Measurements from ENCODE around the gene ZSCAN22. TPM values are rescaled to one million over a fixed set of nuclear protein-coding genes. Genes with fewer than 3 reads are reported as not detected.
A peak's percentile ranks its signal among the peaks of the same experiment; 100 is the strongest.

ZSCAN22 gene
- total and polyA plus RNA-seq, 2 of the 13 experiments (the other 11 are each of a cell fraction or from before 2014, with no cell fraction given), result 2.5 to 3.5 TPM

DNA sequence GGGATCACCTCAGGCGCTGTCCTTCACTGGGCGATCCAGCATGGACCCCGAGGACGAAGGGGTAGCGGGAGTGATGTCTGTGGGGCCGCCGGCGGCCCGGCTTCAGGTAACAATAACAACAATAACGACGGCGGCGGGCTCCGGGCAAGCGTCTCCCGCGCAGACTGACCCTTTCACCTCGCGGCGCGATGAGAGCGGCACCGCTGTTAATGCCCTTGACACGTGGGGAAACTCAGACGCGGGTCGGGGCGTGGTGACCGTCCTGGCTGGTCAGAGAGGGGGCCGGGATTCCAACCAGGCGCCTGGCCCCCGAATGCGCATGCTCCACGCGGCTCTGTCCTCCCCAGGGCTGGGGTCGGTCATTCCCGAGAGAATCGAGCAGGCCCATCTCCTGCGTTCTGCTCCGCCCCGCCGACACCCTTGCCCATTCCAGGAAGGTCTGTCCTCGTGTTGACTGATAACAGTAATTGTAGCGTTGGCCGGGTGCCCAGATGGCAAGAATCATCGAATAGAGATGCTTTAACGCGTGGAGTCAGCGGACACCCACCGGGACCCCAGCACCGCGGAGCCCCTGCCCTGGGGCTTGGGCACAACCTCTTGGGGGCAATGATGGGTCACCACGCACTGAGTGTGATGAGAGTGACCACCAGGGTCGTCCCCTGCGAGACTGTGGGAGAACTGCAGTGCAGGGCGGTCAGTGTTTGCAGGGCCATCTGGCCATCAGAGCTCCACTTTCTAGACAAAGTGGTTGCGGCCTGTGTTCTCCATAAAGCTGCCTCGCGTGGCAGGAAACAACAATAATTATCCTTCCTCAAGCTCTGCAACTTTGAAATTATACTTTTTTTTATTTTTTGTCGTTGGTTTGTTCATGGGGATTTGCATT, 47.5 kb upstream of the ZSCAN22 start (continued):
- no peak for TF ChIP-seq IKZF1 (IDR thresholded peaks at IDR 0.05)
- TF ChIP-seq NR2C2 (CRISPR knock-in tag; IDR thresholded peaks at IDR 0.05; ENCODE audit: borderline replicate concordance), result peak; percentile 69
- TF ChIP-seq FOXJ3 (CRISPR knock-in tag; IDR thresholded peaks at IDR 0.05; ENCODE audit: borderline replicate concordance), result peak; percentile 48; the same call in 1 of the 2 replicates
- TF ChIP-seq, protein P1, sequence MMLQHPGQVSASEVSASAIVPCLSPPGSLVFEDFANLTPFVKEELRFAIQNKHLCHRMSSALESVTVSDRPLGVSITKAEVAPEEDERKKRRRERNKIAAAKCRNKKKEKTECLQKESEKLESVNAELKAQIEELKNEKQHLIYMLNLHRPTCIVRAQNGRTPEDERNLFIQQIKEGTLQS (CRISPR knock-in tag; IDR thresholded peaks at IDR 0.05), result no peak
- 0 out of 2 replicates have a peak, but pooled peaks have one; percentile 39 for TF ChIP-seq ISX (CRISPR knock-in tag; conservative IDR thresholded peaks at IDR 0.05)
- 0 out of 2 replicates have a peak, but pooled peaks have one; percentile 80 for TF ChIP-seq ZNF383 (CRISPR knock-in tag; IDR thresholded peaks at IDR 0.05; ENCODE audit: borderline replicate concordance)
- peak; percentile 64 for TF ChIP-seq SPEN (CRISPR knock-in tag; IDR thresholded peaks at IDR 0.05; ENCODE audit: low read depth)
- no peak for TF ChIP-seq HNRNPL (IDR thresholded peaks at IDR 0.05; ENCODE audit: low read depth, low read length)
- 0 out of 2 replicates have a peak, but pooled peaks have one; percentile 45 for TF ChIP-seq RORA (CRISPR knock-in tag; IDR thresholded peaks at IDR 0.05)
- TF ChIP-seq ZNF598 (CRISPR knock-in tag; IDR thresholded peaks at IDR 0.05; ENCODE audit: borderline replicate concordance), result peak; percentile 87; the same call in 1 of the 2 replicates
- TF ChIP-seq YY1 (IDR thresholded peaks at IDR 0.05; ENCODE audit: insufficient read depth, insufficient replicate concordance, low read depth, low read length), result no peak
- TF ChIP-seq ZFX (CRISPR knock-in tag; IDR thresholded peaks at IDR 0.05; ENCODE audit: low read depth), result peak; percentile 76
- TF ChIP-seq SOX5 (CRISPR knock-in tag; IDR thresholded peaks at IDR 0.05; ENCODE audit: borderline replicate concordance), result no peak
- no peak for TF ChIP-seq ZNF446 (CRISPR knock-in tag; IDR thresholded peaks at IDR 0.05)
- TF ChIP-seq MLX (CRISPR knock-in tag; IDR thresholded peaks at IDR 0.05), result no peak
- TF ChIP-seq, protein P2, sequence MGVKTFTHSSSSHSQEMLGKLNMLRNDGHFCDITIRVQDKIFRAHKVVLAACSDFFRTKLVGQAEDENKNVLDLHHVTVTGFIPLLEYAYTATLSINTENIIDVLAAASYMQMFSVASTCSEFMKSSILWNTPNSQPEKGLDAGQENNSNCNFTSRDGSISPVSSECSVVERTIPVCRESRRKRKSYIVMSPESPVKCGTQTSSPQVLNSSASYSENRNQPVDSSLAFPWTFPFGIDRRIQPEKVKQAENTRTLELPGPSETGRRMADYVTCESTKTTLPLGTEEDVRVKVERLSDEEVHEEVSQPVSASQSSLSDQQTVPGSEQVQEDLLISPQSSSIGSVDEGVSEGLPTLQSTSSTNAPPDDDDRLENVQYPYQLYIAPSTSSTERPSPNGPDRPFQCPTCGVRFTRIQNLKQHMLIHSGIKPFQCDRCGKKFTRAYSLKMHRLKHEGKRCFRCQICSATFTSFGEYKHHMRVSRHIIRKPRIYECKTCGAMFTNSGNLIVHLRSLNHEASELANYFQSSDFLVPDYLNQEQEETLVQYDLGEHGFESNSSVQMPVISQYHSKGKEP (CRISPR knock-in tag; IDR thresholded peaks at IDR 0.05), result 0 out of 2 replicates have a peak, but pooled peaks have one; percentile 11
- TF ChIP-seq ZNF251 (CRISPR knock-in tag; IDR thresholded peaks at IDR 0.05), result peak; percentile 85; the same call in 1 of the 2 replicates
- TF ChIP-seq SRY (CRISPR knock-in tag; IDR thresholded peaks at IDR 0.05), result peak; percentile 46; the same call in 1 of the 2 replicates
- TF ChIP-seq, protein P3, sequence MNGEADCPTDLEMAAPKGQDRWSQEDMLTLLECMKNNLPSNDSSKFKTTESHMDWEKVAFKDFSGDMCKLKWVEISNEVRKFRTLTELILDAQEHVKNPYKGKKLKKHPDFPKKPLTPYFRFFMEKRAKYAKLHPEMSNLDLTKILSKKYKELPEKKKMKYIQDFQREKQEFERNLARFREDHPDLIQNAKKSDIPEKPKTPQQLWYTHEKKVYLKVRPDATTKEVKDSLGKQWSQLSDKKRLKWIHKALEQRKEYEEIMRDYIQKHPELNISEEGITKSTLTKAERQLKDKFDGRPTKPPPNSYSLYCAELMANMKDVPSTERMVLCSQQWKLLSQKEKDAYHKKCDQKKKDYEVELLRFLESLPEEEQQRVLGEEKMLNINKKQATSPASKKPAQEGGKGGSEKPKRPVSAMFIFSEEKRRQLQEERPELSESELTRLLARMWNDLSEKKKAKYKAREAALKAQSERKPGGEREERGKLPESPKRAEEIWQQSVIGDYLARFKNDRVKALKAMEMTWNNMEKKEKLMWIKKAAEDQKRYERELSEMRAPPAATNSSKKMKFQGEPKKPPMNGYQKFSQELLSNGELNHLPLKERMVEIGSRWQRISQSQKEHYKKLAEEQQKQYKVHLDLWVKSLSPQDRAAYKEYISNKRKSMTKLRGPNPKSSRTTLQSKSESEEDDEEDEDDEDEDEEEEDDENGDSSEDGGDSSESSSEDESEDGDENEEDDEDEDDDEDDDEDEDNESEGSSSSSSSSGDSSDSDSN (CRISPR knock-in tag; IDR thresholded peaks at IDR 0.05), result 0 out of 2 replicates have a peak, but pooled peaks have one; percentile 24
- peak; percentile 74; the same call in 1 of the 2 replicates for TF ChIP-seq ZNF543 (CRISPR knock-in tag; IDR thresholded peaks at IDR 0.05)
- no peak for TF ChIP-seq ZNF264 (CRISPR knock-in tag; IDR thresholded peaks at IDR 0.05)
- peak; percentile 18; the same call in 1 of the 2 replicates for TF ChIP-seq ESRRA (CRISPR knock-in tag; IDR thresholded peaks at IDR 0.05; ENCODE audit: low read depth)
- no peak for TF ChIP-seq RFXANK (CRISPR knock-in tag; IDR thresholded peaks at IDR 0.05)
- TF ChIP-seq ZFY (CRISPR knock-in tag; IDR thresholded peaks at IDR 0.05), result peak; percentile 73
